ENCODE measurements around the gene SULT1C4. TPM values are rescaled to one million over a fixed set of nuclear protein-coding genes. Genes with fewer than 3 reads are reported as not detected.

The SULT1C4 gene
- total RNA-seq, 1 experiment from 2014 or later, result 0.96 TPM

DNA sequence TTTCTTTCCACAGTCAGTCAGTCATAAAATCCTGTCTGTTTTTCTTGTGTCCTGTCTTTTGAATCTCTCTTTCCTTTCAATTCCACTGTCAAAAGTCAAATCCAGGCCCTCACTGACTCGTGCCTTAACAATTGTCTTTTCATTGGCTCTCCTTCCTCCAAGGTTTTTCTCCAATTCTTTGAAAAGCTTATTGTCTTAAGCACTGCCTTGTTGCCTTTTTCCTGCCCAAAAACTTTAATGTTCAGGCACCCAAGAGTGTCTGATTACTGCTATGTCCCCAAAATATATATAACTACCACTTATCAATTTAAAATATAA lies 13.9 kb upstream of the SULT1C4 start:
- no peak overlapping the region for H2AFZ ChIP-seq (ENCODE audit: low read length)

More for the DNA sequence above, 13.9 kb upstream of the SULT1C4 start:
- H2BK120ac ChIP-seq (ENCODE audit: low read depth, low read length, poor library complexity, severe bottlenecking), result no peak overlapping the region
- no peaks in the 10 kb centered on the region for H3K79me2 ChIP-seq (ENCODE audit: insufficient read depth, low read length)
- no peak overlapping the region for H3K9ac ChIP-seq (ENCODE audit: extremely low read depth, insufficient read length, low read length)
- no peaks in the 10 kb centered on the region for H3K79me1 ChIP-seq (ENCODE audit: insufficient read depth, low read depth, low read length, poor library complexity, severe bottlenecking)
- H2AK5ac ChIP-seq (ENCODE audit: insufficient read length, low read length), result no peak overlapping the region
- no peak overlapping the region for H3K14ac ChIP-seq (ENCODE audit: insufficient read depth, low read length)
- H2BK5ac ChIP-seq (ENCODE audit: insufficient read length, low read length), result no peak overlapping the region
- Mint-ChIP-seq H3K36me3 (ENCODE audit: insufficient read depth in 1 of 3, low read depth in 3 of 3) (peaks cover 0 to 9% (median 5%) of the 10 kb centered on the region in 3 experiments; a peak in 4 of 7 replicates), H3K4me3 (no peak overlapping the region), H3K4me1 (peaks cover 4 to 7% of the 10 kb centered on the region in 2 experiments; a peak in 3 of 4 replicates), H3K27me3 (ENCODE audit: low read depth) (no peaks in the 10 kb centered on the region), H3K27ac (no peak overlapping the region), H3K9me3 (peaks cover 4 to 12% of the 10 kb centered on the region in 2 experiments; a peak in 2 of 5 replicates)
- H3K27ac ChIP-seq (ENCODE audit: insufficient read length, low read depth, low read length), result no peak overlapping the region
- no peak overlapping the region for H3K4ac ChIP-seq (ENCODE audit: low read depth, low read length)
- no peak overlapping the region for H2BK15ac ChIP-seq (ENCODE audit: low read depth, low read length)
- no peak overlapping the region for H3T11ph ChIP-seq (ENCODE audit: low read length)
- no peak overlapping the region for H4K5ac ChIP-seq (ENCODE audit: insufficient read length, low read depth, low read length)
- H4K91ac ChIP-seq (ENCODE audit: insufficient read length, low read depth, low read length), result no peak overlapping the region
- TF ChIP-seq, protein P1, sequence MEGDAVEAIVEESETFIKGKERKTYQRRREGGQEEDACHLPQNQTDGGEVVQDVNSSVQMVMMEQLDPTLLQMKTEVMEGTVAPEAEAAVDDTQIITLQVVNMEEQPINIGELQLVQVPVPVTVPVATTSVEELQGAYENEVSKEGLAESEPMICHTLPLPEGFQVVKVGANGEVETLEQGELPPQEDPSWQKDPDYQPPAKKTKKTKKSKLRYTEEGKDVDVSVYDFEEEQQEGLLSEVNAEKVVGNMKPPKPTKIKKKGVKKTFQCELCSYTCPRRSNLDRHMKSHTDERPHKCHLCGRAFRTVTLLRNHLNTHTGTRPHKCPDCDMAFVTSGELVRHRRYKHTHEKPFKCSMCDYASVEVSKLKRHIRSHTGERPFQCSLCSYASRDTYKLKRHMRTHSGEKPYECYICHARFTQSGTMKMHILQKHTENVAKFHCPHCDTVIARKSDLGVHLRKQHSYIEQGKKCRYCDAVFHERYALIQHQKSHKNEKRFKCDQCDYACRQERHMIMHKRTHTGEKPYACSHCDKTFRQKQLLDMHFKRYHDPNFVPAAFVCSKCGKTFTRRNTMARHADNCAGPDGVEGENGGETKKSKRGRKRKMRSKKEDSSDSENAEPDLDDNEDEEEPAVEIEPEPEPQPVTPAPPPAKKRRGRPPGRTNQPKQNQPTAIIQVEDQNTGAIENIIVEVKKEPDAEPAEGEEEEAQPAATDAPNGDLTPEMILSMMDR (conservative IDR thresholded peaks at IDR 0.05), result no peak
- H3K9me3 ChIP-seq (ENCODE audit: control insufficient read depth, low read depth, low read length), result no peaks in the 10 kb centered on the region
- no peak overlapping the region for H2BK12ac ChIP-seq (ENCODE audit: insufficient read length, low read depth, low read length)
- H3K27me3 ChIP-seq (ENCODE audit: insufficient read depth, low read length), result no peaks in the 10 kb centered on the region
- no peak overlapping the region for H3K4me2 ChIP-seq (ENCODE audit: insufficient read depth, insufficient read length, low read length)
- H4K8ac ChIP-seq (replicated peaks; ENCODE audit: insufficient read length, low read depth, low read length), result no peak overlapping the region
- H3K4me1 ChIP-seq (ENCODE audit: insufficient read depth, low read length), result no peaks in the 10 kb centered on the region
- H3K23ac ChIP-seq (ENCODE audit: insufficient read length, low read depth, low read length), result no peak overlapping the region
- H3K23me2 ChIP-seq (ENCODE audit: insufficient read length, low read depth, low read length, poor library complexity, severe bottlenecking), result no peaks in the 10 kb centered on the region
- H2BK20ac ChIP-seq (ENCODE audit: low read depth, low read length, poor library complexity, severe bottlenecking), result no peak overlapping the region
- no peak overlapping the region for H3K18ac ChIP-seq (ENCODE audit: insufficient read length, low read depth, low read length)
- no peak overlapping the region for H3K56ac ChIP-seq (ENCODE audit: insufficient read length, low read depth, low read length)
- WGBS (ENCODE audit: extremely low coverage, insufficient read length, low lambda C conversion rate), result no CpG with 5 or more reads among the region's 1 CpG
- DNase-seq, result no peak
- H4K20me1 ChIP-seq (ENCODE audit: control insufficient read depth, insufficient read depth, insufficient read length), result no peaks in the 10 kb centered on the region

Data from H9 (cell line).